Smooth muscle cell of bladder (primary cell): ENCODE measurements around the gene AMER2. TPM values are rescaled to one million over a fixed set of nuclear protein-coding genes. Genes with fewer than 3 reads are reported as not detected.

Source experiments
- total RNA-seq: library from RNA; depleted of rRNA; stranded (reverse); fragments of >200 nt; gene quantifications from 2 replicates; pipeline ENCODE4 v1.2.3, GENCODE V29; 2014

AMER2 gene, protein sequence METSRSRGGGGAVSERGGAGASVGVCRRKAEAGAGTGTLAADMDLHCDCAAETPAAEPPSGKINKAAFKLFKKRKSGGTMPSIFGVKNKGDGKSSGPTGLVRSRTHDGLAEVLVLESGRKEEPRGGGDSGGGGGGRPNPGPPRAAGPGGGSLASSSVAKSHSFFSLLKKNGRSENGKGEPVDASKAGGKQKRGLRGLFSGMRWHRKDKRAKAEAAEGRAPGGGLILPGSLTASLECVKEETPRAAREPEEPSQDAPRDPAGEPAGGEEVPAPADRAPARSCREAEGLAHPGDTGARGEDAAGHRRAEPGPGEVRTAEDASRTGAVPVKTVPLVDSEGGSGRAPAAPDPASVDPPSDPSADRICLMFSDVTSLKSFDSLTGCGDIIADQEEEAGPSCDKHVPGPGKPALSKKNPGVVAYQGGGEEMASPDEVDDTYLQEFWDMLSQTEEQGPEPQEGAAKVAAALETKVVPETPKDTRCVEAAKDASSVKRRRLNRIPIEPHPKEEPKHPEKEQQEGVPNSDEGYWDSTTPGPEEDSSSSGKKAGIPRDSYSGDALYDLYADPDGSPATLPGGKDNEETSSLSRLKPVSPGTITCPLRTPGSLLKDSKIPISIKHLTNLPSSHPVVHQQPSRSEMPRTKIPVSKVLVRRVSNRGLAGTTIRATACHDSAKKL
- not detected in 2 replicates for total RNA-seq

GRCh38 chr13:25171517-25172302 is at the start of gene AMER2:
AMER2 (minus strand) TSS chr13:25172288; CDS start chr13:25171619, 669 bp downstream.

Other genes starting within 250 kb of the AMER2 start
- gene PABPC3, start 76.2 kb downstream of the AMER2 start, total RNA-seq, result 0.09 and 0.14 TPM in 2 replicates
- 17.3 and 18.1 TPM in 2 replicates for gene MTMR6, start 115.2 kb upstream of the AMER2 start, total RNA-seq
- 36.1 and 43.2 TPM in 2 replicates for gene NUP58, start 129.3 kb upstream of the AMER2 start, total RNA-seq
- gene ATP8A2, start 199.7 kb upstream of the AMER2 start, total RNA-seq, result 0.09 and 0.14 TPM in 2 replicates